ENCODE results near the gene NLRP14. TPM values are rescaled to one million over a fixed set of nuclear protein-coding genes. Genes with fewer than 3 reads are reported as not detected.

NLRP14 gene
- total RNA-seq, 1 experiment from 2014 or later = 0.11 TPM

DNA sequence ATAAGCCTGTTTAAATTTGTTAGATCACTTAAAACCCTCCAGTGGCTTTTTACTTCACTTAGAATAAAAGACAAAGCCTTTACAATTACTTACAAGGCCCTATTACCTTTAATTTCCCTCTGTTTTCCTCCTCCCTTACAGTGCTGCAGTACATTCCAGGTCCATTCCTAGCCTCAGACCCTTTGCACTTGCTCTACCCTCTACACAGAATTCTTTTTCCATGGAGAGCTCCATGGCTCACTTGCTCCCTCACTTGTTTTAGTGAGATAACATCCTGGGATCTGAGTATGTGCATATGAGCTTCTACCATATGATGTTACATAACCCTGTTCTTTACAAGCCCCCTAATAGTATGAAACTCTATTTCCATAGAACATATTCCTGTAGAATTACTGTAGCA is 24.6 kb upstream of the NLRP14 start:
- no peak overlapping the region for H2AFZ ChIP-seq (ENCODE audit: low read length)
- no TSS peak for BruUV-seq (replicated peaks)
- no peak for ATAC-seq

DNA sequence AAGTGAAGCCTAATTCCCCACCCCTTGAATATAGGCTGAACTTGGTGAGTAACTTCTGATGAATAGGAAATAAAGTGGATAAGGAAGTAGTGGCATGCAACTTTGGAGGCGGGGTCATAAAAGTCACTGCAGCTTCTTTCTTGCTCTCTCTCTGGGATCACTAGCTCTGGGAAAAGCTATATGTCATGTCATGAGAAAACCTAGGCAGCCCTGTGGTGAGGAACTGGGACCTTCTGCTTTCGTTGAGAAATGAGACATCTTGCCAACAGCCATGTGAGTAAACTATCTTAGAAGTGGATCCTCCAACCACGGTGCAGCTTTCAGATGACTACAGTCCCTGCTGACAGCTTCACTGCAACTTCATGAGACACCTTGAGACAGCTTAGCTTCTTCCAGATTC is 15.8 kb upstream of the NLRP14 start:
- Histone ChIP-seq H3K9ac (ENCODE audit: low read length) (no peak overlapping the region), H3K27ac (ENCODE audit: low read length) (no peak overlapping the region), H3F3A (ENCODE audit: low read length, unreplicated experiment) (no peaks in the 10 kb centered on the region), H3K4me2 (ENCODE audit: low read length) (peak overlapping the region; percentile 18; the same call in 1 of the 2 replicates), H3K36me3 (ENCODE audit: low read depth, low read length) (no peaks in the 10 kb centered on the region), H3K4me1 (ENCODE audit: insufficient read depth, low read length) (peaks cover 5% of the 10 kb centered on the region; the same call in 1 of the 2 replicates), H3K79me2 (ENCODE audit: low read length) (no peaks in the 10 kb centered on the region), H2AFZ (ENCODE audit: low read length) (peak overlapping the region; percentile 46; the same call in 1 of the 2 replicates), H3K4me3 (ENCODE audit: low read length) (no peak overlapping the region), H3K27me3 (ENCODE audit: low read length) (no peaks in the 10 kb centered on the region), H3K9me3 (ENCODE audit: low read length) (no peaks in the 10 kb centered on the region), H3K9me2 (replicated peaks; ENCODE audit: low read length) (no peaks in the 10 kb centered on the region), H4K20me1 (ENCODE audit: low read length) (no peaks in the 10 kb centered on the region)
- peak; percentile 45 for DNase-seq
- TF ChIP-seq EZH2 (IDR thresholded peaks at IDR 0.05; ENCODE audit: low read length, unreplicated experiment) (no peak), EZH2phosphoT487 (IDR thresholded peaks at IDR 0.05; ENCODE audit: borderline replicate concordance, low read length) (no peak)
- TF ChIP-seq, protein P1, sequence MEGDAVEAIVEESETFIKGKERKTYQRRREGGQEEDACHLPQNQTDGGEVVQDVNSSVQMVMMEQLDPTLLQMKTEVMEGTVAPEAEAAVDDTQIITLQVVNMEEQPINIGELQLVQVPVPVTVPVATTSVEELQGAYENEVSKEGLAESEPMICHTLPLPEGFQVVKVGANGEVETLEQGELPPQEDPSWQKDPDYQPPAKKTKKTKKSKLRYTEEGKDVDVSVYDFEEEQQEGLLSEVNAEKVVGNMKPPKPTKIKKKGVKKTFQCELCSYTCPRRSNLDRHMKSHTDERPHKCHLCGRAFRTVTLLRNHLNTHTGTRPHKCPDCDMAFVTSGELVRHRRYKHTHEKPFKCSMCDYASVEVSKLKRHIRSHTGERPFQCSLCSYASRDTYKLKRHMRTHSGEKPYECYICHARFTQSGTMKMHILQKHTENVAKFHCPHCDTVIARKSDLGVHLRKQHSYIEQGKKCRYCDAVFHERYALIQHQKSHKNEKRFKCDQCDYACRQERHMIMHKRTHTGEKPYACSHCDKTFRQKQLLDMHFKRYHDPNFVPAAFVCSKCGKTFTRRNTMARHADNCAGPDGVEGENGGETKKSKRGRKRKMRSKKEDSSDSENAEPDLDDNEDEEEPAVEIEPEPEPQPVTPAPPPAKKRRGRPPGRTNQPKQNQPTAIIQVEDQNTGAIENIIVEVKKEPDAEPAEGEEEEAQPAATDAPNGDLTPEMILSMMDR (conservative IDR thresholded peaks at IDR 0.05; ENCODE audit: low read depth, low read length) = no peak
- ChIA-PET POLR2A (ENCODE audit: unreplicated experiment) (no interaction called here), CTCF (no interaction called here)
- intact Hi-C loops (cut with micrococcal nuclease) = no loop called here
- no TSS peak for BruUV-seq (replicated peaks)
- ATAC-seq = peak; percentile 78

More for the DNA sequence above, 24.6 kb upstream of the NLRP14 start:
- intact Hi-C loops (cut with micrococcal nuclease) = no loop called here
- H3K79me2 ChIP-seq (ENCODE audit: low read length) = no peaks in the 10 kb centered on the region
- no peak overlapping the region for H3K4me3 ChIP-seq (ENCODE audit: low read length)
- no peak for DNase-seq
- H3K4me2 ChIP-seq (ENCODE audit: low read length) = no peak overlapping the region
- H3K36me3 ChIP-seq (ENCODE audit: low read depth, low read length) = no peaks in the 10 kb centered on the region
- no peaks in the 10 kb centered on the region for H3K27me3 ChIP-seq (ENCODE audit: low read length)
- H3F3A ChIP-seq (ENCODE audit: low read length, unreplicated experiment) = no peaks in the 10 kb centered on the region
- TF ChIP-seq, protein P1 (conservative IDR thresholded peaks at IDR 0.05; ENCODE audit: low read depth, low read length) = no peak
- TF ChIP-seq EZH2phosphoT487 (IDR thresholded peaks at IDR 0.05; ENCODE audit: borderline replicate concordance, low read length) (no peak), EZH2 (IDR thresholded peaks at IDR 0.05; ENCODE audit: low read length, unreplicated experiment) (no peak)
- no peak overlapping the region for H3K27ac ChIP-seq (ENCODE audit: low read length)
- H3K4me1 ChIP-seq (ENCODE audit: insufficient read depth, low read length) = peaks cover 15% of the 10 kb centered on the region
- CTCF ChIA-PET = interaction anchor here (0.6 kb wide), 1 partner anchor 69 kb away, joined by 4 read pairs; the partner anchor contains the start of gene ZNF215
- no peaks in the 10 kb centered on the region for H3K9me3 ChIP-seq (ENCODE audit: low read length)
- H3K9ac ChIP-seq (ENCODE audit: low read length) = no peak overlapping the region
- H3K9me2 ChIP-seq (replicated peaks; ENCODE audit: low read length) = no peaks in the 10 kb centered on the region
- H4K20me1 ChIP-seq (ENCODE audit: low read length) = no peaks in the 10 kb centered on the region
- POLR2A ChIA-PET (ENCODE audit: unreplicated experiment) = no interaction called here

DNA sequence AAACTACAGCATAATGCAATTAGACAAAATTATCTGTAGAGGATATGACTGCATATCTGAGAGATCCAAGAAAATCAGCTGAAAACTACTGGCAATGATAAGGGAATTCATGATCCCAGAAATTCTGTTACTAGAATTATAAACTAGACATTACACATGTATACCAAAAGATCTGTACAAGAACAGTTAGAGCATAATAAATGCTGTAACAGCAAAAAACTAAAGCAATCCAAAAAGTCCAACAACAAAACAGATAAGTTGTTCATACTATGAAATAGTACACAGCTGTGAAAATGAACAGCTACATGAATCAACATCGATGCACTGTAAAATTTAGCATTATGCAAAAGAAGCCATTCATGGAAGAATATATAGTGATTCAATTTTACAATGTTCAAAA is 6.2 kb upstream of the NLRP14 start:
- POLR2A ChIA-PET (ENCODE audit: unreplicated experiment) = no interaction called here
- intact Hi-C loops (cut with micrococcal nuclease) = no loop called here
- no peak overlapping the region for H3K9ac ChIP-seq (ENCODE audit: low read length)

More for the DNA sequence above, 6.2 kb upstream of the NLRP14 start:
- Histone ChIP-seq H3K36me3 (ENCODE audit: low read depth, low read length) (no peaks in the 10 kb centered on the region), H4K20me1 (ENCODE audit: low read length) (no peaks in the 10 kb centered on the region), H2AFZ (ENCODE audit: low read length) (no peak overlapping the region), H3K4me3 (ENCODE audit: low read length) (no peak overlapping the region), H3K9me3 (ENCODE audit: low read length) (no peaks in the 10 kb centered on the region), H3K79me2 (ENCODE audit: low read length) (no peaks in the 10 kb centered on the region), H3K9me2 (replicated peaks; ENCODE audit: low read length) (no peaks in the 10 kb centered on the region), H3K27me3 (ENCODE audit: low read length) (no peaks in the 10 kb centered on the region), H3K27ac (ENCODE audit: low read length) (no peak overlapping the region), H3K4me2 (ENCODE audit: low read length) (no peak overlapping the region), H3F3A (ENCODE audit: low read length, unreplicated experiment) (no peaks in the 10 kb centered on the region), H3K4me1 (ENCODE audit: insufficient read depth, low read length) (no peaks in the 10 kb centered on the region)
- DNase-seq (no peak), ATAC-seq (no peak)
- TF ChIP-seq EZH2 (IDR thresholded peaks at IDR 0.05; ENCODE audit: low read length, unreplicated experiment) = no peak
- no peak for TF ChIP-seq EZH2phosphoT487 (IDR thresholded peaks at IDR 0.05; ENCODE audit: borderline replicate concordance, low read length)
- TF ChIP-seq, protein P1 (conservative IDR thresholded peaks at IDR 0.05; ENCODE audit: low read depth, low read length) = no peak
- no TSS peak for BruUV-seq (replicated peaks)
- CTCF ChIA-PET = no interaction called here
